GM23248 (cell line): ENCODE results near the gene CSNK2A2.

ENCODE experiments used
- EZH2 ChIP-seq: fragments of 200-600 bp; sonication (generic); IDR thresholded peaks from 2 replicates; pipeline ENCODE4 v1.6.1; 2018; ENCODE audit warnings: antibody characterized with exemption, mild to moderate bottlenecking; ENCODE audit not compliant: insufficient read depth, poor library complexity, severe bottlenecking
- EZH2phosphoT487 ChIP-seq: fragments of 200-600 bp; sonication (generic); IDR thresholded peaks from 2 replicates; pipeline ENCODE4 v1.6.1; 2018; ENCODE audit warnings: antibody characterized with exemption, moderate library complexity, mild to moderate bottlenecking, low read depth; ENCODE audit not compliant: insufficient read depth

GRCh38 chr16:58195771-58196170 is 2.1 kb downstream of the CSNK2A2 start:
- no peak for TF ChIP-seq EZH2
- TF ChIP-seq EZH2phosphoT487 = no peak
